Breast epithelium (tissue), 3 donors: ENCODE data around the gene ERCC6L.

ENCODE experiments used
- POLR2A ChIP-seq: fragments of 450-650 bp; IDR thresholded peaks from one replicate; pipeline ENCODE4 v1.6.1; 2016; ENCODE audit warnings: antibody characterized with exemption, mild to moderate bottlenecking, moderate library complexity
- TF ChIP-seq, protein P1 (sequence below), 3 donors: fragments of 450-650 bp; IDR thresholded peaks; one replicate each; pipeline ENCODE4 v1.5.1; 2016 to 2017; ENCODE audit warnings: antibody characterized with exemption in 3 of 3, mild to moderate bottlenecking in 3 of 3, moderate library complexity in 3 of 3

DNA sequence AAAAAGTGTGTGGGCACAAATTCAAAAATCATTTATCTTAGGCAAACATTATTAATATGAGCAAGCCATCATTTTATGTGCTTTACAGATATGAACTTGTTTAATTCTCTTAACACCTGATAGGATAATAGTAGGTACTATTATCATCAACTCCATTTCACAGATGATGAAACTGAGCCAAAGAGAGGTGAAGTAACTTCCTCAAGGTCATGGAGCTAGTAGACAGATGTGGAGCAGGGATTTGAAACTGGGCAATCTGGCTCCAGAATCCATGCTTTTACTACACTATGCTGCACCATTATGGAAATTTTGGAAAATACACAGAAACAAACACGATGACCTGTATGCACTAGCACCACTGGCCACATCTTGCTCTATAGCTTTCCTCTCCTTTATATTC is 58.3 kb downstream of the ERCC6L start:
- TF ChIP-seq POLR2A: no peak
- TF ChIP-seq, protein P1, sequence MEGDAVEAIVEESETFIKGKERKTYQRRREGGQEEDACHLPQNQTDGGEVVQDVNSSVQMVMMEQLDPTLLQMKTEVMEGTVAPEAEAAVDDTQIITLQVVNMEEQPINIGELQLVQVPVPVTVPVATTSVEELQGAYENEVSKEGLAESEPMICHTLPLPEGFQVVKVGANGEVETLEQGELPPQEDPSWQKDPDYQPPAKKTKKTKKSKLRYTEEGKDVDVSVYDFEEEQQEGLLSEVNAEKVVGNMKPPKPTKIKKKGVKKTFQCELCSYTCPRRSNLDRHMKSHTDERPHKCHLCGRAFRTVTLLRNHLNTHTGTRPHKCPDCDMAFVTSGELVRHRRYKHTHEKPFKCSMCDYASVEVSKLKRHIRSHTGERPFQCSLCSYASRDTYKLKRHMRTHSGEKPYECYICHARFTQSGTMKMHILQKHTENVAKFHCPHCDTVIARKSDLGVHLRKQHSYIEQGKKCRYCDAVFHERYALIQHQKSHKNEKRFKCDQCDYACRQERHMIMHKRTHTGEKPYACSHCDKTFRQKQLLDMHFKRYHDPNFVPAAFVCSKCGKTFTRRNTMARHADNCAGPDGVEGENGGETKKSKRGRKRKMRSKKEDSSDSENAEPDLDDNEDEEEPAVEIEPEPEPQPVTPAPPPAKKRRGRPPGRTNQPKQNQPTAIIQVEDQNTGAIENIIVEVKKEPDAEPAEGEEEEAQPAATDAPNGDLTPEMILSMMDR (IDR thresholded peaks at IDR 0.05): no peak
